H1 (cell line): ENCODE results near the gene GPX6. TPM values are rescaled to one million over a fixed set of nuclear protein-coding genes. Genes with fewer than 3 reads are reported as not detected.

Source experiments
- ATF3 ChIP-seq: IDR thresholded peaks from 2 replicates; pipeline ENCODE4 v1.6.1; 2011; ENCODE audit warnings: low read depth, mild to moderate bottlenecking, low read length; ENCODE audit not compliant: insufficient read depth
- CHD7 ChIP-seq: fragments of 300-600 bp; sonication (generic); IDR thresholded peaks from 2 replicates; pipeline ENCODE4 v1.7.1; 2012; ENCODE audit warnings: low read length, moderate library complexity, mild to moderate bottlenecking, inconsistent platforms; ENCODE audit not compliant: insufficient replicate concordance
- EP300 ChIP-seq, 2 experiments: IDR thresholded peaks; 1 replicate in 1 of 2; 2 replicates in 1 of 2; pipeline ENCODE4 v1.6.1; 2011 to 2012; ENCODE audit warnings: low read depth in 2 of 2, low read length in 2 of 2, mild to moderate bottlenecking in 2 of 2, borderline replicate concordance in 1 of 2, inconsistent platforms in 1 of 2, moderate library complexity in 1 of 2
- SIN3A ChIP-seq, 2 experiments: IDR thresholded peaks in 1 of 2; conservative IDR thresholded peaks in 1 of 2; 2 replicates each; pipeline ENCODE4 v1.6.1; 2011 to 2012; ENCODE audit warnings: low read length in 2 of 2, improper control_type of control experiment in 1 of 2, low read depth in 1 of 2, mild to moderate bottlenecking in 1 of 2
- polyA plus RNA-seq, 7 experiments: library from polyadenylated mRNA; depleted of rRNA in 3 of 7; stranded (reverse) in 5 of 7; unstranded in 2 of 7; fragments of >200 nt in 5 of 7; fragments of 200-250 nt in 2 of 7; gene quantifications; 1 replicate in 5 of 7; 2 replicates in 1 of 7; 4 replicates in 1 of 7; pipeline versions ENCODE4 v1.2.1 to v1.2.3, GENCODE V29; 2011 to 2013; ENCODE audit warnings: missing spikeins in 2 of 7, mixed read lengths in 2 of 7
- total RNA-seq: library from RNA; stranded (reverse); fragmentation: NEBNext Ultra II Directional; extraction: Animal tissue kit (Norgen Biotek cat#: 25700); gene quantifications from 2 replicates; pipeline ENCODE4 v1.2.1, GENCODE V29; 2021

The GPX6 gene
- total and polyA plus RNA-seq, 2 of the 8 experiments (the other 6 are each of a cell fraction or from before 2014, with no cell fraction given): not detected

GRCh38 chr6:28474441-28475219 is 41.0 kb downstream of the GPX6 start (continued):
- TF ChIP-seq SIN3A (conservative IDR thresholded peaks at IDR 0.05 in 1 of 2, IDR thresholded peaks at IDR 0.05 in 1 of 2; ENCODE audit: low read depth in 1 of 2, low read length in 2 of 2) (no peak), EP300 (IDR thresholded peaks at IDR 0.05; ENCODE audit: borderline replicate concordance in 1 of 2, low read depth in 2 of 2, low read length in 2 of 2) (no peak), CHD7 (no peak), ATF3 (no peak)
- TF ChIP-seq, all 59 proteins: peak for 12
